Measurements from ENCODE around the gene AP1B1. TPM values are rescaled to one million over a fixed set of nuclear protein-coding genes. Genes with fewer than 3 reads are reported as not detected.

The AP1B1 gene
- total and polyA plus RNA-seq, 2 of the 8 experiments (the other 6 are each of a cell fraction or from before 2014, with no cell fraction given): 64.2 to 86.8 TPM

DNA sequence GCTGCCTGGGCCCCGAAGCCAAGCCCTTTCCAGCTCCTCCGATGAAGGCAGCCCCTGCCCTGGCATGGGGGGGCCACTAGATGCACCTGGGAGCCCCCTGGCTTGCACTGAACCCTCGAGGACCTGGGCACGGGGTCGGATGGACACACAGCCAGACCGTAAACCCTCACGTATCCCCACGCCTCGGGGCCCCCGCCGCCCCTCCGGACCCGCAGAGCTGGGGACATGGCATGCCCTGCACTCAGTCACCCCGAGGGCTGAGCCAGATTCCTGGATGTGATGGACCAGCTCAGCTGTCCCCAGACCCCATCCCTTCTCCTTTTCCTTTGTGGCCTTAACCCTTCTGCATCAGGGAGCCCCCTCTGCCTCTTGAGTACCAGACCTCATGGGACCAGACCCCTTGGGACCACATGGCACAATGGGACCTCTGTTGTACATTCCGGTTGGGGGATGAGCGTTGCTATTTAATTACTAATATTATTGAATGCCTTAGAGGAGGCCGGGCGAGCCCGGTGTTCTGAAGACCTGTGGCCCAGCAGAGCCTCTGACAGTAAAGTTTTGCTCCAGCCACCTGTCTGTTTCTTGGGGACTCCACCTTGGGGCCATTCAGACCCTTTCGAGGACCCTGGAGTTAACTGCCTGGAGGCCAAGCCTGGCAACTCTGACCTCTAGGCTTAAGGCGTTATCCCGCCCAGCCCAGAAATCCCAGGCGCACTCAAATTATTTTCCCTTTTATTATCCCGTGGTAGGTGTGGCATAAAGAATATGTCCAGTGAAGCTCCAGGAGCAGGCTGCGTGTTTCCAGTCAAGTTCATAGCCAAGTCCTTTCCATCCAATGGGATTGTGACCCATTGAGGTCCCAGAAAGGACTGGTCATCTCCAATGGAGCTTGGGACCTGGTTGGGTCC is 75.9 kb downstream of the AP1B1 start (continued):
- TF ChIP-seq, protein P1, sequence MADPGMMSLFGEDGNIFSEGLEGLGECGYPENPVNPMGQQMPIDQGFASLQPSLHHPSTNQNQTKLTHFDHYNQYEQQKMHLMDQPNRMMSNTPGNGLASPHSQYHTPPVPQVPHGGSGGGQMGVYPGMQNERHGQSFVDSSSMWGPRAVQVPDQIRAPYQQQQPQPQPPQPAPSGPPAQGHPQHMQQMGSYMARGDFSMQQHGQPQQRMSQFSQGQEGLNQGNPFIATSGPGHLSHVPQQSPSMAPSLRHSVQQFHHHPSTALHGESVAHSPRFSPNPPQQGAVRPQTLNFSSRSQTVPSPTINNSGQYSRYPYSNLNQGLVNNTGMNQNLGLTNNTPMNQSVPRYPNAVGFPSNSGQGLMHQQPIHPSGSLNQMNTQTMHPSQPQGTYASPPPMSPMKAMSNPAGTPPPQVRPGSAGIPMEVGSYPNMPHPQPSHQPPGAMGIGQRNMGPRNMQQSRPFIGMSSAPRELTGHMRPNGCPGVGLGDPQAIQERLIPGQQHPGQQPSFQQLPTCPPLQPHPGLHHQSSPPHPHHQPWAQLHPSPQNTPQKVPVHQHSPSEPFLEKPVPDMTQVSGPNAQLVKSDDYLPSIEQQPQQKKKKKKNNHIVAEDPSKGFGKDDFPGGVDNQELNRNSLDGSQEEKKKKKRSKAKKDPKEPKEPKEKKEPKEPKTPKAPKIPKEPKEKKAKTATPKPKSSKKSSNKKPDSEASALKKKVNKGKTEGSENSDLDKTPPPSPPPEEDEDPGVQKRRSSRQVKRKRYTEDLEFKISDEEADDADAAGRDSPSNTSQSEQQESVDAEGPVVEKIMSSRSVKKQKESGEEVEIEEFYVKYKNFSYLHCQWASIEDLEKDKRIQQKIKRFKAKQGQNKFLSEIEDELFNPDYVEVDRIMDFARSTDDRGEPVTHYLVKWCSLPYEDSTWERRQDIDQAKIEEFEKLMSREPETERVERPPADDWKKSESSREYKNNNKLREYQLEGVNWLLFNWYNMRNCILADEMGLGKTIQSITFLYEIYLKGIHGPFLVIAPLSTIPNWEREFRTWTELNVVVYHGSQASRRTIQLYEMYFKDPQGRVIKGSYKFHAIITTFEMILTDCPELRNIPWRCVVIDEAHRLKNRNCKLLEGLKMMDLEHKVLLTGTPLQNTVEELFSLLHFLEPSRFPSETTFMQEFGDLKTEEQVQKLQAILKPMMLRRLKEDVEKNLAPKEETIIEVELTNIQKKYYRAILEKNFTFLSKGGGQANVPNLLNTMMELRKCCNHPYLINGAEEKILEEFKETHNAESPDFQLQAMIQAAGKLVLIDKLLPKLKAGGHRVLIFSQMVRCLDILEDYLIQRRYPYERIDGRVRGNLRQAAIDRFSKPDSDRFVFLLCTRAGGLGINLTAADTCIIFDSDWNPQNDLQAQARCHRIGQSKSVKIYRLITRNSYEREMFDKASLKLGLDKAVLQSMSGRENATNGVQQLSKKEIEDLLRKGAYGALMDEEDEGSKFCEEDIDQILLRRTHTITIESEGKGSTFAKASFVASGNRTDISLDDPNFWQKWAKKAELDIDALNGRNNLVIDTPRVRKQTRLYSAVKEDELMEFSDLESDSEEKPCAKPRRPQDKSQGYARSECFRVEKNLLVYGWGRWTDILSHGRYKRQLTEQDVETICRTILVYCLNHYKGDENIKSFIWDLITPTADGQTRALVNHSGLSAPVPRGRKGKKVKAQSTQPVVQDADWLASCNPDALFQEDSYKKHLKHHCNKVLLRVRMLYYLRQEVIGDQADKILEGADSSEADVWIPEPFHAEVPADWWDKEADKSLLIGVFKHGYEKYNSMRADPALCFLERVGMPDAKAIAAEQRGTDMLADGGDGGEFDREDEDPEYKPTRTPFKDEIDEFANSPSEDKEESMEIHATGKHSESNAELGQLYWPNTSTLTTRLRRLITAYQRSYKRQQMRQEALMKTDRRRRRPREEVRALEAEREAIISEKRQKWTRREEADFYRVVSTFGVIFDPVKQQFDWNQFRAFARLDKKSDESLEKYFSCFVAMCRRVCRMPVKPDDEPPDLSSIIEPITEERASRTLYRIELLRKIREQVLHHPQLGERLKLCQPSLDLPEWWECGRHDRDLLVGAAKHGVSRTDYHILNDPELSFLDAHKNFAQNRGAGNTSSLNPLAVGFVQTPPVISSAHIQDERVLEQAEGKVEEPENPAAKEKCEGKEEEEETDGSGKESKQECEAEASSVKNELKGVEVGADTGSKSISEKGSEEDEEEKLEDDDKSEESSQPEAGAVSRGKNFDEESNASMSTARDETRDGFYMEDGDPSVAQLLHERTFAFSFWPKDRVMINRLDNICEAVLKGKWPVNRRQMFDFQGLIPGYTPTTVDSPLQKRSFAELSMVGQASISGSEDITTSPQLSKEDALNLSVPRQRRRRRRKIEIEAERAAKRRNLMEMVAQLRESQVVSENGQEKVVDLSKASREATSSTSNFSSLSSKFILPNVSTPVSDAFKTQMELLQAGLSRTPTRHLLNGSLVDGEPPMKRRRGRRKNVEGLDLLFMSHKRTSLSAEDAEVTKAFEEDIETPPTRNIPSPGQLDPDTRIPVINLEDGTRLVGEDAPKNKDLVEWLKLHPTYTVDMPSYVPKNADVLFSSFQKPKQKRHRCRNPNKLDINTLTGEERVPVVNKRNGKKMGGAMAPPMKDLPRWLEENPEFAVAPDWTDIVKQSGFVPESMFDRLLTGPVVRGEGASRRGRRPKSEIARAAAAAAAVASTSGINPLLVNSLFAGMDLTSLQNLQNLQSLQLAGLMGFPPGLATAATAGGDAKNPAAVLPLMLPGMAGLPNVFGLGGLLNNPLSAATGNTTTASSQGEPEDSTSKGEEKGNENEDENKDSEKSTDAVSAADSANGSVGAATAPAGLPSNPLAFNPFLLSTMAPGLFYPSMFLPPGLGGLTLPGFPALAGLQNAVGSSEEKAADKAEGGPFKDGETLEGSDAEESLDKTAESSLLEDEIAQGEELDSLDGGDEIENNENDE (IDR thresholded peaks at IDR 0.05; ENCODE audit: insufficient replicate concordance, low read length): no peak
- no peak for TF ChIP-seq MAFK (IDR thresholded peaks at IDR 0.05; ENCODE audit: low read depth, low read length)
- TF ChIP-seq ZNF274 (IDR thresholded peaks at IDR 0.05; ENCODE audit: borderline replicate concordance, extremely low read depth, low read length): no peak
- no peak for TF ChIP-seq TBP (IDR thresholded peaks at IDR 0.05; ENCODE audit: low read depth, low read length)
- no peak for TF ChIP-seq BCL11A (IDR thresholded peaks at IDR 0.05; ENCODE audit: low read depth in 2 of 2, low read length in 2 of 2)
- no peak for TF ChIP-seq SP4 (IDR thresholded peaks at IDR 0.05; ENCODE audit: low read length)
- no peak for TF ChIP-seq SUZ12 (IDR thresholded peaks at IDR 0.05; ENCODE audit: low read length)
- TF ChIP-seq RAD21 (IDR thresholded peaks at IDR 0.05 in 1 of 2, conservative IDR thresholded peaks at IDR 0.05 in 1 of 2; ENCODE audit: low read depth in 2 of 2, low read length in 2 of 2): no peak

Data from H1 (cell line).